Tongue (tissue), 2 donors: Measurements from ENCODE around the gene CHERP. TPM values are rescaled to one million over a fixed set of nuclear protein-coding genes. Genes with fewer than 3 reads are reported as not detected.

Experiments
- DNase-seq: peaks from one replicate; pipeline ENCODE4 v3.0.0-alpha.2; 2015
- total RNA-seq: library from RNA; depleted of rRNA; stranded (reverse); fragments of >200 nt; gene quantifications from one replicate; pipeline ENCODE4 v1.2.3, GENCODE V29; 2014

Gene CHERP
- total RNA-seq, 1 donor from 2014 or later, result 17.4 TPM

DNA sequence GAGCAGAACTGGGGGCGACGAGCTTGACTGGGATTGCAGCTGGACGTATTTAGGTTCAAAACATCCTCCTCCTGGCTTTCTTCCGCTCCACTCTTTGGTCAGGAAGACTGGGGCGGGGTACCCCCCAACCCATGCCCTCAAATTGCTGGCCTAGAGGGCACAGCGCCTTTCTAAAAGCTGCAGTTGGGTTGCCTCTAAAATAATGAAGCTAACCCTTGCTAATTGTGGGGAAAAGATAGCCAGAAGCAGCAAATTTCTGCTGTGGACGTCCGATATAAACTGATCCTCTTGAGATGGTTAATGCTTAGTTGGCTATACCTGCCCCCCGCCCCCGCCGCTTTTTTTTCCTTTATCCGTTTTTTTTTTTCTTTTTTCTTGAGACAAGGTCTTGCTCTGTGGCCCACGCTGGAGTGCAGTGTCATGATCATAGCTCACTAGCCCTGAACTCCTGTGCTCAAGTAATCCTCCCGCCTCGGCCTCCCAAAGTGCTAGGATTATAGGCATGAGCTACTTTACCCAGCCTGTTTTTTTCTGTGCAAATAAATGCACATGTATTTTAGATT lies 754 bp upstream of the CHERP start:
- peak; percentile 6 for DNase-seq

DNA sequence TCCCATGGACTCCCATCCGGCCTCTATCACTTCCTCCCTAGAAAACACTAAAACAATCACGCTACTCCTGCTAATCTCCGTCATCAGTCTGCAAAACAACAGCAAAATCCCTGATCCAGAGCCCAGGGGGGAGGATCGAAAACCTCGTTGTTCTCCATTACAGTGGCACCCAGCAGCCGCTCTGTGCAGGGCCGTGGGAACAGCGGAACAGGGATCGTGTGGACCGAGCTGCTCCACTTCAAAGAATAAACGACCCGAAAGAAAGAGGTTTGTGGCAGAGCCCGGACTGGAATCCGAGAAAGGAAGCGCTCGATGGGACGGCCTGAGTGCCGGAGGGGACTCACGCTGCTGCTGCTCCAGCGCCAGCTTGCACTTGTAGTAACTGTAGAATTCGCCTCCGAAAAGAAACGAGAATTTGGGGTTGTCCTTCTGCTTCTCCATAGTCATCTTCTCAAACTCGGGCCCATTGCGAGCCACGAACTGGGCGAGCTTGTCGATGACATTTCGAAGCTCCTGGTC lies 652 bp downstream of the CHERP start:
- no peak for DNase-seq

DNA sequence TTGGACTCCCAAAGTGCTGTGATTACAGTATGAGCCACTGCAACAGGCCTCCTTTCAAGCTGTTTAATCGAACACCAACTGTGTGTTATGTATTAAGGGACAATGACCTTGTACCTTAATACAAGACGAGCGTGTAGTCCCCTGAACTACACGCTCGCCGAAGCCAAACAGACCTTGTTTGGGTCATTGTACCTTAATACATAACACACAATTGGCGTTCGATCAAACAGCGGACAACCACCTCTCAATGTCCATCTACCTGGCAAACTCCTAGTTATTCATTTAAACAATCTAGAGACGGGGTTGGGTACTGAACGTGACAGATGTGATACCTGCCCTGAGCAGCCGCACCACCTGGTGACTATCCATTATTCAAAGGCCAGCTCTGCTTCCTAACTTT lies 1.3 kb downstream of the CHERP start:
- no peak for DNase-seq

DNA sequence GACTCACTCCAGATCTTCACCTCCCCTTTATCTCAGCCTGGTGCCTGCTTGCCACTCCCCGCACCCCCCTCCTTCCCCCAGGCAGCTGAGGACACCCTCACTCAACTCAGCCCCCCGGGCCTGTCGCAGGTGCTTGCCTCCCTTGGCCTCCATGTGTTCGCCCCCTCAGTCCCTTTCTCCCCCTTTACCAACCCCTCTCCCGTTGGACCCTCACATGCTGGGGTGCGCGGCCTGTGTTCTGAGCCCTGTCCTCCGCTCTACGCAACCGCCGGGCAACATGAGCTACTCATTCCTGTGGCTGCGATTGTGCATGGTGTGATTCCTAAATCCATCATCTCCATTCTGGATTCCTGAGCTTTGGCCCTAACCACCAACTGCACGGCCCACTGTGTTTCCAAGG lies 5.1 kb downstream of the CHERP start:
- DNase-seq, result no peak

DNA sequence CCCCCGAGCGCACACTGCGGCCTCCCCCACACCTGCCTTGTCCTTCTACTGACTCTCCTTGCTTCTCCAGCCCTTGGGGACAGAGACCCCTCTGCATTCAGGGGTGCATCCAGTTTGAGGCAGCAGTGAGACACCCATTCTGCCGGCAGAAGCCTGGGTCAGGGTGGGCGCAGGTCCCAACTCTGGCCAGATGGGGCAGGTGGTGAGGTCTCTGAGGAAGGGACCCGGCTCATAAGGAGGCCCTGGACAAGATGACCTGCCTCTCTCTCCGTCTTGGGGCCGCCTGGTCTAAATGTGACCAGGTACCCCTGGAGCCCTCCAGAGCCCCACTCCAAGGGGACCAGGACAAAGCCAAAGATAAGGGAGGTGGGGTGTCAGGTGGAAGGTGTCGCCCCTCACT lies 6.1 kb downstream of the CHERP start:
- DNase-seq, result no peak

DNA sequence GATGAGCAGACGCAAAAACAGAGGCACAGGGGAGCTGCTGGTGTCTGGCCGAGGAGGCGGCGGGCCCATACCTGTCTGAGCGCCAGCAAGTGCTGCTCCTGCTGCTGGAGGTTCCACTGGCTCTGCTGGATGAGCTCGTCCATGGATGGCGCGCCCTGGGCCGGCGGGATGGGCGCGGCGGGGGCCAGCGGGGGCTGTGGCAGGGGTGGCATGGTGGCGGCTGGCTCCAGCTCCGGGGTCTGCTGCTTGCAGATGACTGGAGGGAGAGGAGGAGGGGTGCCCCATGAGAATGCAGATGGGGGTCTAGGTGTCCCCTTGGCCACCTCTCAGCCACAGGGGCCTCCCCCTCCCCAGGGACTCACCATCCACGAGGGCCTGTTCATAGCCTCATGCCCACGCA lies 6.9 kb downstream of the CHERP start:
- DNase-seq, result no peak

DNA sequence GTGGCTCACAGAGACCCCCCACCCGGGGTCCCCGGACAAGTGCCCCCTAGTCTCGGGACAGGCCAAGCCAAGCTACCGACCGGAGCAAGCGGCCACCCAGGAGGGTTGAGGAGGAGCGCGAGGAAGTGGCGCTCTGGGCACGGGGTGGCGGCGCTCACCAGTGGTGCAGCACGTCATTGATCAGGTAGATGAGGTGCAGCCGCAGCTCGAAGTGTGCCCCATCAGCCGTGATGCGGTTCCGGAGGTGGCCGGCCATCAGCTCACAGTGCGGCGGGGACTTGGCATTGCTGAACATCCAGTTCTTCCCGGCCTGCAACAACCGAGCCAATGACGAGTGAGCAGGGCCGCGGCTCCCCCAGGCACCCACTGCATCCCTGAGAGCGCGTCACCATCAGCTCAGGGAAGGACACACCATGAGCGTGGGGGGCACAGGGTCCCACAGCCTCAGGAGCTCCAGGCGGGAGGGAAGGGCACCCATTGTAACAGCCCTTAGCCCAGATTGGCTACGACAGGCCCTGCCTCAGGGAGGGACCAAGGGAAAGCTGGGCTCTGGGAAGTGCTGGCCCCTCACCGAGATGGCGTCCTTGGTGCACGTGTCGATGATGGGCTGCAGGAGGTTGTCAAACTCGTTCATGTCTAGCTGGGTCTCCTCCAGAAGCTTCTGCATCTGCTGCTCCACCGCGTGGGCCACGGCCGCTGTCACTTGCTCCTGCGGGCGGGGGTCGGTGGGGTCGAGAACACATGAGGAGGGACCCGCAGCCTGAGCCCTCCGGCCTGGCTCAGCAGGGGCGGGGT lies 9.6 kb downstream of the CHERP start:
- no peak for DNase-seq

DNA sequence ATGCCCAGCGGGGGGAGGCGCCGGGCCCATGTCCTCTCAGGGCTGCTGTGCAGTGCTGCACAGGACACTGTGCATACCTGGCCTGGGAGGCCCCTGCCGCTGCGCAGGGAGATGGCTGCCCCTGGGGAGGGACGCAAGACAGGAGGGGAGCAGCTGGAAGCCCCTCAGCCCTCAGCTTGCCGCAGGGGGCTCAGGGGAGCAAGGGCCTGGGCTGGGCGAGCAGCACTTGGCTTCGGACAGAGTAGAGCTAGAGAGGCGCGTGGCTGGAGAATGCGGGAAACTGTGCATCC lies 10.9 kb downstream of the CHERP start:
- no peak for DNase-seq

DNA sequence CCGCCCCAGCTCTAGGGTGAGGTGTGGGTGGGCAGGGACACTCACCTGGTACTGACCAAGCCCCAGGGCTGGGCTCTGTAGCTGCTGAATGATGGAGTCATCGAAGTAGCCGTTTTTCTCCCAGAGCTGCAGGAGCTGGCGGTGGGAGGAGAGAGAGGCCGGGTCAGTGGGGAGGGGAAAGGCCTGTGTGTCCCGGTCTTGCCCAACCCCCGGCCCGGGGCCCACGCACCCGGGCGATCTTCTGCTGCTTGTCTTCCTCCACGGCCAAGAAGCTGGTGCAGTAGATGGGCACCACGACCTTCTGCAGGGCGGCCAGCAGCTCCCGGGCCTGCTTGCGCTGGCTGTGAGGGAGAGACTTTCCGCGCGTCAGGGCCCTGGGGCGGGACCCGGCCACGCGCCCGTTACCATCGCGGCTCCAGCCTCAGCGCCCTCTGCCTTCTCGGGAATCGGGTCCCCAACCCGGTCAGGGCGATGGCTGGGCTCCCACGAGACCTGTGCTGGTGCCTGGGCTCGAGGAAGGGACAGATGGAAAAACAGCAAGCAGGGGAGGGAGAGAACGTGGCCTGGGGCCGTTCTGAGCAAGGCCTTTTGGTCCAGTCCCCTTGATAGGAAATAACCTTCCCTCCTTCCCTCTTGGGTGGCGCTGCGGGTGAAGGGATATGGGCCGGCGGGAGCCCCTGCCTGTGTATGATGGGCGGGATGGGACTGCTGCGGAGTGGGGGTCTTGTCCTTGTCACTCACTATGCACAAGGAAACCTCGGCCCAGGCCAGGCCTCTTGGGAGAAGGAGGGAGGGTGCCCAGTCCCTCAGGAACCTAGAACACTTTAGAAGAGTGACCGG lies 11.5 kb downstream of the CHERP start:
- no peak for DNase-seq

DNA sequence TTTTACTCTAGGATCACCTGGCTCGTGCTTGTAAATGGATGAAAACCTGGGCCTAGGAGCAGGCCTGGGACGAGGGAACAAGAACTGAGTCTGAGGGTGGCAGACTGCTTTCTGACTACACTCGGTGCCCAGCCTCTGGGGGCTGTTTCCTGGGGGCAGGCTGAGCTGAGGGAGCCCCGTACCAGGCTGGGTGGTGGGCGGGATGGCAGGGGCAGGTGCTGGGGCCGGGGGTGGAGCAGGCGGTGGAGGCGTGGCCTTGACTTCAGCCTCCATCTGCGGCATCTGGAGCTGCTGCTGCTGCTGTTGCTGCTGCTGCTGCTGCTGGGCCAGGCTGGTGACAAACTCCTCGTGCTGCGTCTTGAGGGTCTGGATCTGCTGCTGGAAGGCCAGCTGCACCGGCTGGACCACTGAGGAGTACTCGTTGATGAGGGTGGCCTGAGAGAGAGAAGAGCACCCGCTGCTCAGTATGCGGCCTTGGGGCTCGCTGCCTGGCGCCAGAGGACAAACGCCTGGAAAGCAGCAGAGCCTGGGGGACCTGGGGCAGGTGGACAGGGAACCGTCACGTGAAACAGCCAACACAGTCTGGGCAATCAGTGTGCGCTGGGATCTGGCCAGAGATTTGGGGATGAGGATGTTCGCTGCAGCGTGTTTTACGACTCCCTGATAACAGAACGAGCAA lies 12.6 kb downstream of the CHERP start:
- DNase-seq, result no peak

DNA sequence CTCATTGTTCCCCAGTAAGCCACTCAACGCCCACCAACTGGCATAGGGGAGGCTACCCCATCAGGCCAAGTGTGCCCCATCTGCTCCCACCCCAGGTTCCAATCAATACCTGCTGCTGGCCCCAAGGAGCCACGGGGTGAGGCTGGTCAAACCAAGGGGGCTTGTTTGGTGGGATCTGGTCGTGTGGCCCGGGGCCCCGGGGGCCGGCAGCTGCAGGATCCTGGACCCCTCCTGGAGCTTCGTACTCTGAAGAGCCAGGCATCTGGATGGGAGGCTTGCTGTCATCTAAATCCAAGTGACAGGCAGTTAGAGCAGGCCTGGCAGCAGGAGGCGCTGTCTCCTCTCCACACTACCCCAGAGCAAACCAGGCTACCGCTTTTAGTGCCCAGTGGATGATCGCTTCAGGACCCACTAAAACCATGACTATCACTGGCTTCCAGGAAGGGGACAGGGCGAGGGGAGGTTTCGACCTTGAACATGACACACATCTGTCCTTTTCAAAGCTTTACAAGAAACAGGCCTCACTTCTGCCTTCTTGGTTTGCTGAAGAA lies 14.2 kb downstream of the CHERP start:
- DNase-seq, result no peak

DNA sequence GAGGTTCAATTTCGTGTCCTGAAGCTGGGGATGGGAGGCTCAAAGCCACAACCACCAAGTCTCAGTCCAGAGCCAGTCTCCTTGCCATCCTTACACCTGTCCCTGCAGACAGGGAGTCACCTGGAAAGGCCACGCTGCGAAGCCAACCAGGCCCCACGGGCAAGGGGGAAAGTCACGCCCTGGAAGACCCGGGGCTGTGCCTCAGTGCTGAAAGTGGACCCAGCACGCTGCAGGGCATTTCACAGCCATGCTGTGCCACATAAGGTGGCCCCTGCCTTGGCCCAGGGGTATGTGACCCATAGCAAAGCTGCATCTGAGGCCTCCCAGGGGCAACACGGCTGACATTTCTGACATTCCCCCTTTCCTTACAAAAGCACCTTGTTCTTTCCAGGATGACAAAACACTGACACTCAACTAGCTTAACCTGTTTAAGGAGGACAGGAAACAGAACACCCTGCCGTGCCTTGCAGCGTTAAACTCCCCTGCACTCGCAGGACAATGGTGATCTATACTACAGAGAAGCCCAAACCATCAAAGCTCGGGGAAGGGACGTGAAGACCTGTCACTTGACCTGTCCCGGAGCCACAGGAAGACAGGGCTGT lies 14.8 kb downstream of the CHERP start:
- DNase-seq, result no peak

DNA sequence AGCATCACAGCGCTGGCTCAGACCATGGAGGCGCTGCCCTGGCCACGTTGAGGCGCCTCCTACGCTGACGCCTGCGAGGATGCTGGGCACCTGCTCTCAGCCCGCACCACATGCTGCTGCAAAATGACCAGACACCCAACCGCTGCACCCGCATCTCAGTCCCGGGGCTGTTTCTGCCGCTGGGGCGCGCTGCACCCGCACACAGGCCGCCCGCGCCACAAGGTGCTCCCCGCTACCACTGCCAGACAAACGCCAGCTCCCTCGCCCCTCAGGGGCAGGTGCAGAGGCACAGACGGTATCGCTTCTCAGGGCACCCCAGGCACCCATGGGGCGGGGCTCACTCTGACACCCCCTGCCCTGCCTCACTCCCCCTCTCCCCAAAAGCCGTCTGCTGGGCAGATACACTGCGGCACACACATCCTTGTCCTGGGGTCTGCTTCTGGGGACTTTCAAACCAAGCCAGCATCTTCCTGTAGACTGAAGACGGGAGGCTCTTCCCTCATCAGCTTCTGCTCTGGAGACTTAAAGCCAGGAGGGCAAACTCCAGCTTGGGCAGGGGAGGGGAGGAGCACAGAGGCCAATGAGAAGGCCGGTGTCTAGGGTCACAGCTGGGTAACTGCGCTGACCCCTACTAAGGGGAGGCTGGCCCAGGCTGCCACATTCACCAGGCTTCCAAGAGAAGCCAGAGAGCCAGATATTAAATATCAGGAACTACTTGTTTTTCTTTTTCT lies 16.3 kb downstream of the CHERP start:
- no peak for DNase-seq

DNA sequence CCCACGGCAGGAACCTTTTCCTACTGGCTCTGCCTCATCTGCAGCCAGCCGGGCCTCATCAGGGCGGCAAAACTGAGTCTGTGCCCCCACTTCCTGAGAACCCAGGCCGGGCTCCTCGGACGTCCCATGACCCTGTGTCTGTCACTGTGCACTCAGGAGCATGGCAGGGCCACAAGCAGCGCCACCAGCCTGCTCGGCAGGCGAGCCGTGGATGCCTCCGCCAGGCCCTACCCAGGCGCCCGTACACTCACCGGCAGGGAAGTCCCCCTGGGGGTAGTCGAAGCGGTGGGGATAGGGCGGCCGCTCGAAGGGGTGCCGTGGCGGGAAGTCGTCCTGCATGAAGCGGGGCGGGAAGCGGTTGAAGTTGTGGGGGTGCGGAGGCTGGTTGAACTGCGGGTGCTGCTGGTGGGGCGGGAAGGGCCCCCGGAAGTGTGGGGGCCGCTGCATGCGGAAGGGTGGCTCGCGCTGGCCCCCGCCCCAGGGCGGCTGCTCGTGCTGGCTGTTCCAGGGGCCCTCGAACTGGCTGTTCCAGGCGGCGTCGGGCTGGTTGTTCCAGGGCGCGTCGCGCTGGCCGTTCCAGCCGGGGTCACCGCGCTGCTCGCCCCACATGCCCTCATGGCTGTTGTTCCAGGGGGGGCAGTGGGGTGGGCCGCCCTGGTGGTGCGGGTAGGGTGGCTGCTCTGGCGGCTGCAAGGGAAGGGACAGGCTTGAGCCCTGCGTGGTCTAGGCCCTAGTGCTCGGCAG lies 17.1 kb downstream of the CHERP start:
- DNase-seq, result no peak

DNA sequence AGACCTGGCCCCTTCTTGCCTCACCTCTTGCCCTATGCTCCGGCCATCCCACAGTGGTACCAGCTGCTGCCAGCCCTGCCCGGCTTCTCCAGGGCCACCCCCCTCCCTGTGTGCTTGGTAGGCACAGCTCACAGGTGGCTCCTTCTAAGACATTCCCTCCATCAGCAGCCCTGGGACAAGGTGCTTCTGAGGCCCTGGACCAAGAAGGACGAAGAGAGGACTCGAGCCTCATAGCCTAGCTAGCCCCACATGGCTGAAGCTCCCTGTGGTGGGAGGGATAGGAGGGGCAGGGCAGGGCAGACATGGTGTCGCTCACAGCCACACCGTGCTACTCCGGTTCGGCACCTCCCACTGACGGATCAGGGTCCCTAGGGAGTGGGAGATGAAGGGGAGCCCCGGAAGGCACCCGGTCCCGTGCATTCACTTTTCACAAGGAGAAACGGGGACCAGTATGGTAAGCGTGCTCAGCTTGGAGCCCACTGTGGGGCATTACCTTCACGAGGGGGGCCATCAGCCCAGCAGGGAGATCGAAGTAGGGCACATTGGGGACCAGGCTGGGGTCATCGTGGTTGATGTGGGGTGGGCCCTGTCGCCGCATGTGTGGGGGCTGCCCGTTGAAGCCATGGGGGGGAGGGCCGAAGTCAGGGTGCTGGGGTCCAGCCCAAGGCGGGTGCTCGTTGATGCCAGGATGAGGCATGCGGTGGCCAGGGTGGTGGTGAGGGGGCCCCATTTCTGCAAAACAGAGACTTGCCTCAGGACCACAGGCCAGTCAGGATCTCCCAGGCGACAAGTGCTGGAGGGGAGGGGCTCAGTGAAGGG lies 19.5 kb downstream of the CHERP start:
- DNase-seq, result no peak

DNA sequence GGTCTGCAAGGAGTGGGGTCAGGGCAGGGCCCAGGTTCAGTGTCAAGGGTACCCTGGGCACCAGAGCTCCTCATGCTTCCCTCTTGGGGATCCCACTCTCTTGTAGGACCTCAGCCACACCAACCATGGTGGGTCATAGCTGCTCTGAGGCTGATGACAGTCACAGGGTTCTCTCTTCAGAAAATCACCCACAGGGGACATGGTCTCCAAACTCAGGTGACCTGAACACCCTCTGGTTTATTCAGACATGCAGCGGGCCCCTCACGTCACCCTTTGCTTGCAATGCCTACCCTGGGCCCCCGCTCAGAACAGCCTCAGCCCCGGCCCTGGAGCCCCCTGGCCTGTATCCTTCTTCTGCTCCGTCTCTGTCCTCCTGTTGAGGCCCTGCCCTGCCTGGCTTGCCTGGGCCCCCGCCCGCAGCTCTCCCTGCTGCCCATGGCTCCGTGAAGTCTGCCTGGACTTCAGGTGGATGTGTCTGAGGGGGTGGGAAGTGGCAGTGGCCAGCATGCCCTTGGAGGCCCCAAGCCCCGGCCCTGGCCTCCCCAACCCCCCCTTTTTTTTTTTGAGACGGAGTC lies 20.4 kb downstream of the CHERP start:
- DNase-seq, result no peak

DNA sequence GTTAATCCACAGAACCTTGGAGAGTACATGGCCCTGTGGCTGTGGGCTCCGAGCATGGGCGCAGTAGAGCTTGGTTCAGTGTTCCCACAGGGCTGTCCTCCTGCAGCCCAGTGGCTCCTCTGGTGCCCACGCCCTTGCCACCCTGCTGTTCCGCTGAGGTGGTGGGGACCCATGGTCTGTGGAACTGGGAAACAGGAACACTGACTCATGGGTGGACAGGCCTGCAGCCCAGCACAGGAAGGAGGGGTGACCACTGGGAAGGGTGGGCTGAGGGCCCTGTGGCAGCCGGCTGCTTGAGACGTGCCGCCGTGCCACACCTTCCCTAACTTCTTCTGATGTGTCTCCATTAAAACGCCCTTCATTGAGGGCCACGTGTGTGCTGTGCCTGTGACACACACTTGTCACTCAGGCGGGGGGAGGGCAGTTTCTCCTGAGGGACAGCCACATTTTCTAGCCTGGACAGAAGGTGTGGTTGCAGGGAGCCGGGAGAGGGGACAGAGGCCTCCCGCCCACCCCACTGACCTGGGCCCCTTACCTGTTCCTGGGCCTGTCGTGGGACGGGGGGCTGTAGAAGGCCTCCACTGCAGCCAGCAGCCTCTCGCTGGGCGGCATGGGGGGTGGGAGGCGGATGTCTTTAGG lies 21.1 kb downstream of the CHERP start:
- DNase-seq, result no peak

DNA sequence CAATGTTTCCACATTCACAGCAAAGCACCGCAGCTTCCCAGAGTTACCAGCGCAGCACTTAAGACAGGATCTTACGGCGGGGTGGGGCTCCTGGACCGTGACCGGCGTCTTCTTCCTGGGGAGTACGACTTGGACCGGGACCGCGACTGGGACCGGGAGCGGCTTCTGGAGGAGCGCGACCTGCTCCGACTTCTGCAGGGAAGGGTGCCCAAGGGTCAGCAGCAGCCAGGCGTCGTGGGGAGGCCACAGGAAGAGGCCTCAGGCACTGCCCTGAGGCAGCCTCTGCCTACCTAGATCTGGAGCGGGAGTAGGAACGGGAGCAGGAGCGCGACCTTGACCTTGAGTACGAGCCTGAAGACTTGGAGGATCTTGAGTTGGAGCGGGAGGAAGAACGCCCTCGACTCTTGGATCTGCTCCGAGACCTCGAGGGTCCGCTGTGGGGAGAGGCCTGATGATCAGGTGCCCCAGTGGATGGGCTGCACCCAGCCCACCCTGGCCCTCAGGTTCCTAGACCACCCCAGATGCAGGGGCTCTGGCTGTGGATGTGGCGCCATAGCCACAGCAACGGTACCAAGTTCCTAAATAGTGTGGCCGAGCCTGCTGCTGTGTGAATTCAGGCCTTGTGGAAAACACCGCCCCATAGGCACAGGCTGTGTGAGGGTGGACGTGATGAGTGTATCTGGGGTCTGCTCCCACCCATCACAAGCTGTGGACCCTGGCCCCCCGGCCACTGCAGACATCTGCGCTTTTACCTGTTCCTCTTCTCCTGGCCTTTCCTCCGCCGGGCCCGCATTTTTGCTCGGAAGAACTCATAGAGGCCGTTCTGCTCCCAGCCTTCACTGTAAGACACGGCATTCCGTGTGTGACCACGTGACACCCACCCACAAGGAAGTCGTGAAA lies 21.9 kb downstream of the CHERP start:
- no peak for DNase-seq
